Activated naive CD8-positive, alpha-beta T cell treated with anti-CD3 and anti-CD28 coated beads, Interleukin-2, amount 50 U/mL, for 24 hours (primary cell): ENCODE results near the gene SEL1L3.

Experiments used
- ATAC-seq: fragments of 150-1000 bp; cut with Tn5 transposase; one replicate; pipeline ENCODE4 v1.10.0; 2021
- DNase-seq: peaks from one replicate; pipeline ENCODE4 v3.0.0; 2021
- H3K27ac Mint-ChIP-seq: one replicate; pipeline ENCODE4 v1.8.0; 2021; ENCODE audit warnings: mild to moderate bottlenecking, mixed read lengths
- H3K27me3 Mint-ChIP-seq: one replicate; pipeline ENCODE4 v1.8.0; 2021; ENCODE audit warnings: mixed read lengths
- H3K36me3 Mint-ChIP-seq: one replicate; pipeline ENCODE4 v1.8.0; 2021; ENCODE audit warnings: low read depth, mixed read lengths
- H3K4me1 Mint-ChIP-seq: one replicate; pipeline ENCODE4 v1.8.0; 2021; ENCODE audit warnings: mixed read lengths
- H3K4me3 Mint-ChIP-seq: one replicate; pipeline ENCODE4 v1.8.0; 2021; ENCODE audit warnings: mild to moderate bottlenecking, moderate library complexity, mixed read lengths
- H3K9me3 Mint-ChIP-seq: one replicate; pipeline ENCODE4 v1.8.0; 2021; ENCODE audit warnings: mixed read lengths

The SEL1L3 gene

GRCh38 chr4:25810461-25811373, 52.1 kb downstream of the SEL1L3 start:
- Mint-ChIP-seq H3K4me3 (no peak overlapping the region), H3K27ac (no peak overlapping the region), H3K36me3 (peaks cover 24% of the 10 kb centered on the region), H3K9me3 (no peaks in the 10 kb centered on the region), H3K4me1 (no peaks in the 10 kb centered on the region), H3K27me3 (no peaks in the 10 kb centered on the region)
- ATAC-seq, result no peak
- DNase-seq, result no peak

GRCh38 chr4:25809996-25810395, 52.8 kb downstream of the SEL1L3 start:
- ATAC-seq, result no peak
- Mint-ChIP-seq H3K4me1 (no peaks in the 10 kb centered on the region), H3K27ac (no peak overlapping the region), H3K27me3 (no peaks in the 10 kb centered on the region), H3K36me3 (peaks cover 24% of the 10 kb centered on the region), H3K4me3 (no peak overlapping the region), H3K9me3 (no peaks in the 10 kb centered on the region)
- DNase-seq, result no peak

DNA sequence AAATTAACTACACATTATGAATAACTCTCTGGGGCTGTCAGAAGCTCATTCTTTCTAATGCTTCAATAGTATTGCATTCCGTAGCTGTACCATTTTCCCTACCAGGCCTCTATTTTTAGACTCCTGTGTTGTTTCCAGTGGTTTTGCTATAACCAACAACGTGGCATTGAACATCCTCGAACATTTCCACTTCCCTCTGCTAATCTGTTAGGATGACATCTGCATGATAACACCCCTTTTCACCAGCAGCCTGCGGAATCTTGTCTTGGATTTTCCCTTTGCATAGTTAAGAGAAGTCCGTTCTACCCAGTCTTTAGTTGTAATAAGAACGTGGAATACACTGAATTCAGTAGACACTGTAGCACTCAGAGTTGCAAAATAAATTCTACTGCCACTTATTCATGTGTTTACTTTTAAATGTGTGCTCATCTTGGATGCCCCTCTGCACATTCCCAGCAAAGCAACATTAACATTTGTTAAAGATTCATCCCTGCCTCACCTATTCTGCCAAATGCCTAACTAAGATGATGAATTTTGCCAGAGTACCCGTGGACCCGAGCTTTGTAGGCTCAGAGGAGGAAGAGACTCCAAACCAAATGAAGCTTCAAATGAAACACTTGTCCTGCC, 55.6 kb downstream of the SEL1L3 start:
- DNase-seq, result no peak
- Mint-ChIP-seq H3K27ac (no peak overlapping the region), H3K27me3 (no peaks in the 10 kb centered on the region), H3K4me1 (no peaks in the 10 kb centered on the region), H3K9me3 (no peaks in the 10 kb centered on the region), H3K4me3 (no peak overlapping the region), H3K36me3 (peaks cover 30% of the 10 kb centered on the region)
- no peak for ATAC-seq

GRCh38 chr4:25805255-25805860, 57.4 kb downstream of the SEL1L3 start:
- Mint-ChIP-seq H3K36me3 (peaks cover 24% of the 10 kb centered on the region), H3K27ac (no peak overlapping the region), H3K9me3 (no peaks in the 10 kb centered on the region), H3K27me3 (no peaks in the 10 kb centered on the region), H3K4me3 (no peak overlapping the region), H3K4me1 (no peaks in the 10 kb centered on the region)
- DNase-seq, result no peak
- ATAC-seq, result no peak

DNA sequence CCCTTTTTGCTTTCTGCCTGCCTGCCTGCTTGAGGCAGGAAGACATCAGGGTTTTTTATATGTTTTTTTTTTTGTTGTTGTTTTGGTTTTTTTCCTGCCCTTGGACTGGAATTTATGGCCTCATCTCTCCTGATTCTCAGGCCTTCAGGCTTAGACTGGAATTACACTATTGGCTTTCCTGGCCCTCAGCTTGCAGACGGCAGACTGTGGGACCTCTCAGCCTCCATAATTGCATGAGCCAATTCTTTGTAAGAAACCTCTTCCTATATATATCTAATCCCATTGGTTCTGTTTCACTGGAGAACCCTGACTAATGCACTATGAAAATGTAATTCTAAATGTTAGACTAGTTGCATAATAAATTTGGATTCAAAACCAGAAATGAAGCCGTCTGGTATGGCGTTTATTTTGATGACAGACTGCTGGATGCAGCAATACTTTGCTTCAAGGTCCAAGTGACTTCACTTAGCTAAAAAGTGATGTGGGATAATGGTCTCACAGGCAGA, 59.0 kb downstream of the SEL1L3 start:
- H3K36me3 Mint-ChIP-seq, result peaks cover 28% of the 10 kb centered on the region
- no peak for ATAC-seq
- no peak overlapping the region for H3K27ac Mint-ChIP-seq
- H3K27me3 Mint-ChIP-seq, result no peaks in the 10 kb centered on the region
- no peak for DNase-seq
- H3K4me3 Mint-ChIP-seq, result no peak overlapping the region
- no peaks in the 10 kb centered on the region for H3K9me3 Mint-ChIP-seq
- no peaks in the 10 kb centered on the region for H3K4me1 Mint-ChIP-seq

DNA sequence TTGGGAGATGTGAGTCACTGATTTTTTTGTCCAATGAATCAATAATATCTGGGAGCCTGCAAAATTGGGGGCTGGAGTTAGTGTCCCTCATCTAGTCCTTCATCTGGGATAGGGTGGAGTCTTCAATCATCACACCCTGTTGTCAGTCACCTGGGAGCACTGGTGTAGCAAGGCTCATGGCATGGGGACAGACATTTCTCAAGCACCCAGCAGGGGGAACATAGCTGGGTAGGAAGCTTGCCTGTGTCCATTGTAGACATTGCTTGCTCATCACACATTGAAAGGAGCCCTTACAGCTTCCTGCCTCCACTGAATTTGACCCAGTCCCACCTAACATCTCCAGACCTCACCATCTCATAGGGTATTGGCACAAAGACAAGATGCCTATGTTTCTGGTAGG, 61.2 kb downstream of the SEL1L3 start:
- Mint-ChIP-seq H3K27me3 (no peaks in the 10 kb centered on the region), H3K27ac (no peak overlapping the region), H3K9me3 (no peaks in the 10 kb centered on the region), H3K4me3 (no peak overlapping the region), H3K36me3 (peaks cover 32% of the 10 kb centered on the region), H3K4me1 (no peaks in the 10 kb centered on the region)
- ATAC-seq, result no peak
- DNase-seq, result no peak

DNA sequence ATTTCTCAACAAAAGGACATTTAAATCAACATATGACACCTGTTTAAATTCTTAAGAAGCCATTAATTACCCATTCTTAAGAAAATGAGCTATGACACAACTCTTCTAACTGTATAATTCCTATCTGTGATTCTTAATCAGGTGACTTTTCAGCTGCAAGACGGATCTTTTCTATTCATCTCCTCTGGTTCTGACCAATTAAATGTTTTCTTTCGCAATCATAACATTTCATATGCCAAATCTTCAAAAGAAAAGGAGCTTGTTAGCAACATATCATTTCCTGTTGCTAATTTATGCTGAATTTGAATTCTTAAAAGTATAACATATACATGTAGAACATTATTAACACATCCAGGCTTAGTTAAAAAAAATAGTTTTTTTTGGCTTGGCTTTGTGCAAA, 62.5 kb downstream of the SEL1L3 start:
- H3K36me3 Mint-ChIP-seq, result peaks cover 39% of the 10 kb centered on the region
- H3K9me3 Mint-ChIP-seq, result no peaks in the 10 kb centered on the region
- H3K4me3 Mint-ChIP-seq, result no peak overlapping the region
- H3K27me3 Mint-ChIP-seq, result no peaks in the 10 kb centered on the region
- DNase-seq (no peak), ATAC-seq (no peak)
- no peak overlapping the region for H3K27ac Mint-ChIP-seq
- no peaks in the 10 kb centered on the region for H3K4me1 Mint-ChIP-seq

DNA sequence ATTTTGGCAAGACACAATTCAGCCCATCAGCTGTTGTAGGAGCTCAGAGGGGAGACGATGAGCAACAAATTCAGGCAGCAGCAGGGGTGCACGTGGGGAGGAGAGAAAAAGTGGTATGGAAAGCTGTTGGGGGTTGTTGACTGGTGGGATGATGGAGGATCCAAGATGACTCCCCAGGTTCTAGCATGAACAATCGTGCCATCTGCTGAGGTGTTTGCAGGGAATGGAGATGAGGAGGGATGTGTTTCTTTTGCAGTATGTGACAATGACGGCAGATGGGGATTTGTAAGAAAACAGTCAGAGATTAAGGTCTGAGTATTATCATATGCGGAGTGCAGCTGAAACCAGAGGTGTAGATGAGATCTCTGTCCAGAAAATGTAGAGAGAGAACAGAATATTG, 63.3 kb downstream of the SEL1L3 start:
- H3K27me3 Mint-ChIP-seq, result no peaks in the 10 kb centered on the region
- ATAC-seq (no peak), DNase-seq (no peak)
- H3K27ac Mint-ChIP-seq, result no peak overlapping the region
- no peaks in the 10 kb centered on the region for H3K9me3 Mint-ChIP-seq
- no peak overlapping the region for H3K4me3 Mint-ChIP-seq
- H3K4me1 Mint-ChIP-seq, result no peaks in the 10 kb centered on the region
- peaks cover 41% of the 10 kb centered on the region for H3K36me3 Mint-ChIP-seq

DNA sequence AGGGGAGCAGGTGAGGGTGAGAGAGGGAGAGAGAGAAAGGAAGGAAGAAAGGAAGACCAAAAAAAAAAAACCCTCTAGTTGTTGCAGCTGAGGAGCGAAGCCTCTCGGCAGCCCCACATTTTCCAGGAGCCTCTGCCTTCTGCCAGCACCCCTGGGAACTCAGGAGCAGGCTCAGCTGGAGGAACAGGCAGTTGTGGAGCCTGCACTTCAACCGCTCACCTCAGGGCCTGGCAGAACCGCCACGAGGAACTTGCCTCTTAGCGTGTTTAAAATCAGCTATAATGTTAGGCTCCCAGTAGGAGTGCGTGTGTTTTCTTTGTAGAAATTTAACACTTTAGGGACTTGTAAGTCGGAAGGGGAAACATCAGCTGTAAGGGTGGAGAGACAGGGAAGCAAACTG, 65.7 kb downstream of the SEL1L3 start:
- no peak overlapping the region for H3K27ac Mint-ChIP-seq
- peaks cover 36% of the 10 kb centered on the region for H3K36me3 Mint-ChIP-seq

DNA sequence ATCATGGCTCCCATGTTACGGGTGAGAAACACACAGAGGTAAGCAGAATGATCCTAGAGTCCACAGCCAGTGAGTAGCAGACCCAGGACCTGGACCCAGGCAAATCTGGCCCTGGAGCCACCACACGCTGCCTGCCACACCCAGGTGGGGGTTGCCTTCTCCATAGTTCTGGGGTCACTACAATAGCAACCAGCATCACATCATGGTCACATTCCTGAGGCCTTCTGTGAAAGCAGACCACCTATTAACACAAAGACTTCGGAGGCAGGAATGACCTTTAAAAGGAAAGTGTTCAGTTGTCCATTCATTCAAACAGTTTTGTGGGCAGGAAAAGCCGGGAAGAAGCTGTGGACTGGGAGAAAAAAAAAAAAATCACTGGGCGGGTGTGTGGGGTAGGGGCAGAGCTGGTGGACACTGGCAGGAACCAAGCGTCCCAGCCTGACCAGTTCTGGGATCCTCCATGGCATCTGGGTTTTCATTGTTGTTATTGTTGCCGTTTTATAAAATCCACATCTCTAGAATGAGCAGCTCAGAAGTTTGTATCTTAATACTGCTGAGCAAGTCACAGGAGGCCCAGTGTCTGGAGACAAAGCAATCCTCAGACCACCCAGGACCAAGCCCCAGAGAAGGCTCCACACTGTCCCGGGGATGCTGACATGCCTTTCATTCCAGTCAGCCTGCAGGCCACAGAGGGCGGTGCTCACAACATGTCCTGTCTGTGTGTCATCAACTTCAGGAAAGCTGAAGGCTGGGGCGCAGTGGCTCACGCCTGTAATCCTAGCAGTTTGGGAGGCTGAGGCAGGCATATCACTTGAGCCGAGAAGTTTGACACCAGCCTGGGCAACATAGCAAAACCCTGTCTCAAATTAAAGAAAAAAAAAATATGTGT, 67.0 kb downstream of the SEL1L3 start:
- no peak overlapping the region for H3K27ac Mint-ChIP-seq
- DNase-seq (no peak), ATAC-seq (no peak)
- H3K4me3 Mint-ChIP-seq, result no peak overlapping the region
- no peaks in the 10 kb centered on the region for H3K9me3 Mint-ChIP-seq
- peaks cover 32% of the 10 kb centered on the region for H3K36me3 Mint-ChIP-seq
- no peaks in the 10 kb centered on the region for H3K4me1 Mint-ChIP-seq
- H3K27me3 Mint-ChIP-seq, result no peaks in the 10 kb centered on the region

More for the DNA sequence above, 65.7 kb downstream of the SEL1L3 start:
- Mint-ChIP-seq H3K4me1 (no peaks in the 10 kb centered on the region), H3K9me3 (no peaks in the 10 kb centered on the region), H3K4me3 (no peak overlapping the region), H3K27me3 (no peaks in the 10 kb centered on the region)
- DNase-seq (no peak), ATAC-seq (no peak)

- peaks cover 35% of the 10 kb centered on the region for H3K36me3 Mint-ChIP-seq
- no peak overlapping the region for H3K27ac Mint-ChIP-seq
- ATAC-seq (no peak), DNase-seq (no peak)
- no peak overlapping the region for H3K4me3 Mint-ChIP-seq
- H3K9me3 Mint-ChIP-seq, result no peaks in the 10 kb centered on the region
- no peaks in the 10 kb centered on the region for H3K4me1 Mint-ChIP-seq
- H3K27me3 Mint-ChIP-seq, result no peaks in the 10 kb centered on the region
Measured at GRCh38 chr4:25795091-25795490, 67.7 kb downstream of the SEL1L3 start.

DNA sequence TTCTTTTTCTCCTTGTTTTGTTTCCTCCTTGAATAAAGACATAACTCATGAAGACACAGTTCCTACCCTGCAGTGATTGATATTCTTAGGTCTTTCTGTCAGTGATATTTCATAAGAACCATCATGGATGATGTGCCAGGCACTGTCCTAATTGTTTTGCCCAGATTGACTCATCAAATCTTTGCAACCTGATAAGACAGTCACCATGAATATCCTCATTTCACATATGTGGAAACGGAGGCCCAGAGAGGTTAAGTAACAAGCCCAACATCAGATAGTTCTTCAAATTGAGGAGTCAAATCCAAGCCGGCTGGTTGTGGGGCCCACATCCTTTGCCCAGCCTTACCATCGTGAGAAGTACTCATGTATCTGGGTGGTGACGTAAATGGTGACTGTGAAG, 69.9 kb downstream of the SEL1L3 start:
- Mint-ChIP-seq H3K4me3 (no peak overlapping the region), H3K36me3 (peaks cover 39% of the 10 kb centered on the region), H3K4me1 (no peaks in the 10 kb centered on the region), H3K27me3 (no peaks in the 10 kb centered on the region), H3K27ac (no peak overlapping the region), H3K9me3 (no peaks in the 10 kb centered on the region)
- ATAC-seq (no peak), DNase-seq (no peak)

GRCh38 chr4:25792200-25792791, 70.5 kb downstream of the SEL1L3 start:
- peak; percentile 22 for DNase-seq
- Mint-ChIP-seq H3K36me3 (peaks cover 39% of the 10 kb centered on the region), H3K9me3 (no peaks in the 10 kb centered on the region), H3K4me3 (no peak overlapping the region), H3K27ac (no peak overlapping the region), H3K27me3 (no peaks in the 10 kb centered on the region), H3K4me1 (no peaks in the 10 kb centered on the region)
- ATAC-seq, result no peak

DNA sequence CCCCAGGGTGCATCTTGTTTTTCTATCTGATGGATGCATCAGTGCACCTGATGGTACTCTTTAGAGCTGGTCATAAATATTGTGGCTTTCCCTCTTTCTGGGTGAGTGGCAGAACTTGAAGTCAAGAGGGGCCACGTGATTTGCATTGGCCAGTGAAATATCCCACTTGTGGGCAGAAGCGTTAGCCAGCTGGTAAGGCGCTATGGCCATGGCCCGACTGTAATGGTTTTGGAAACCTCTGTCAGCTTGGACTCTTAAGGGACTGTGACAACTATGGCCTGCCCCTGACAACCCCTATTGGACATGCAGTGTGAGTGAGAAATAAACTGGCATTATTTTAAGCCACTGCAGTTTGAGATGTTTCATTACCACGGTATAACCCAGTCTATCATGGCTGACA, 72.8 kb downstream of the SEL1L3 start:
- Mint-ChIP-seq H3K27me3 (no peaks in the 10 kb centered on the region), H3K4me1 (no peaks in the 10 kb centered on the region), H3K9me3 (no peaks in the 10 kb centered on the region), H3K36me3 (peaks cover 36% of the 10 kb centered on the region), H3K27ac (no peak overlapping the region), H3K4me3 (no peak overlapping the region)
- ATAC-seq (no peak), DNase-seq (no peak)
